GM18861 (cell line): ENCODE data around the gene CEACAM1.
"Not testable (repeated sequence)": the region's sequence is repeated elsewhere in the genome, so short reads cannot be mapped to it uniquely, and the experiment has no call there.

ENCODE experiments used
- ATAC-seq: cut with Tn5 transposase; IDR thresholded peaks from one replicate; pipeline ENCODE4 v1.9.1; 2021; ENCODE audit not compliant: unreplicated experiment

Gene CEACAM1

DNA sequence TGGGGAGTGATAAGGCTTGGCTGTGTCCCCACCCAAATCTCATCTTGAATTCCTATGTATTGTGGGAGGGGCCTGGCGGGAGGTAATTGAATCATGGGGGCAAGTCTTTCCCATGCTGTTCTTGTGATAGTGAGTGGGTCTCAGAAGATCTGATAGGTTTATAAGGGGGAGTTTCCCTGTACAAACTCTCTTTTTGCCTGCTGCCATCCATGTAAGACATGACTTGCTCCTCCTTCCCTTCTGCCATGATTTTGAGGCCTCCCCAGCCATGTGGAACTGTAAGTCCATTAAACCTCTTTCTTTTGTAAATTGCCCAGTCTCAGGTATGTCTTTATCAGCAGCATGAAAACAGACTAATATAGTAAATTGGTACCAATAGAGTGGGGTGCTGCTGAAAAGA is 20.8 kb upstream of the CEACAM1 start:
- not testable (repeated sequence) for ATAC-seq

GRCh38 chr19:42548552-42548951 is 20.3 kb upstream of the CEACAM1 start:
- no peak for ATAC-seq

DNA sequence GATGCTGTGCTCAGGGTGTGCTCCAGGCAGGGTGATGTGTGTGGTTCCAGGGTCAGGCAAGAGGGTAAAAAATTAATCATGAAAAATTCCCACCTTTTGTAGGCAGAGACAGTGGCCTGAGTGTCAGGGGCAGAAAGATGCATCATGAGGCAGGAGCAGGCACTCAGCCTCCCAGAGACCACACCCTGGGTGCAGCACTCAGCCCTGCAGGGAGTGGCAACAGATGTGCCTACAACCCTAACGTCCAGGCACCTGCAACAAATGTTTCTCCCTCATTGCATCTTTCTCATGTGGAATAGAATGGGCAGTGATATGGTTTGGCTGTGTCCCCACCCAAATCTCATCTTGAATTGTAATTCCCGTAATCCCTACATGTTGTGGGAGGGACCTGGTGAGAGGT is 19.6 kb upstream of the CEACAM1 start:
- no peak for ATAC-seq

- no peak for ATAC-seq
Observed at GRCh38 chr19:42546831-42547500, 18.7 kb upstream of the CEACAM1 start.

- no peak for ATAC-seq
Observed at GRCh38 chr19:42544146-42544545, 15.9 kb upstream of the CEACAM1 start.

DNA sequence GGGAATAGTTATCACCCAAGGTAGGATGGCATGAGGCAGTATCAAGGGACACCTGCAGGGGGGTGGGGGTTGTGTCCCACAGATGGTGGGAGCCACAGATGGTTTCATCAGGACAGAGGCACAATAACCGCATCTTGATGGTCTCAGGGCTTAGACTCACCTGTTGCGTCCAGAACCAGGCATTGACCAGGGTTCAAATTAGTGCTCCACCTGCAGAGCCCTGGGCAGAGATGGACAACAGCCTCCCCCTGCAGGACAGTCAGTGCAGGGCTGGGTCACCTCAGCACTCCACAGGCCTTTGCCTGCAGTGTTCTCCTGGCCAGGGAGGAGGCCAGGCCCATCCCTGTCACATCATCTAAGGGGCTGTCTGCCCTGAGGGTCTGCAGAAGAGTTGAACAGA is 14.5 kb upstream of the CEACAM1 start:
- ATAC-seq, result no peak

DNA sequence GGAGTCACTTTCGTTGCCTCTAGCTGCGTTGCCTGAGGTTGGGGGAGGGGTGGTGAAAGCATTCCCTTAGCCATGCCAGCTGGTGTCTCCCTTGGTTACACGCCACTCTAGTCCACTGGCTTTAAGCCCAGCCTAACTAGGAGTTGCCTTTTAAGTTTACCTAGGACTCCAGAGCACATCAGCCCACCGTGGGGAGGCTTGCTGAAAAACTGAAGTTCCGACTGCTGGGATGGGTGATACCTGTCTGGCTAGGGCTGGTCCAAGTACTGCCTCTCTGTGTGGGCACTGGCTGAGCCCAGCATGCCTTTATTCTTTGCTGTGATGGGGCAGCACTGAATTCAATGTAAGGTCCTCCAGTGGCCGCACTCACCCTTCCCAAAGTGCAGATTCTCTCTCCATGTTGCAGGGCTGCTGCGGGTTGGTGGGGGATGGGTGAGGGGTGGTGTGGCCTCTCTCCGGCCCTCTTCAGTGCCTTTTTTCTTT is 11.8 kb upstream of the CEACAM1 start:
- ATAC-seq, result no peak

- ATAC-seq, result no peak
Observed at GRCh38 chr19:42538841-42539709, 10.8 kb upstream of the CEACAM1 start.

DNA sequence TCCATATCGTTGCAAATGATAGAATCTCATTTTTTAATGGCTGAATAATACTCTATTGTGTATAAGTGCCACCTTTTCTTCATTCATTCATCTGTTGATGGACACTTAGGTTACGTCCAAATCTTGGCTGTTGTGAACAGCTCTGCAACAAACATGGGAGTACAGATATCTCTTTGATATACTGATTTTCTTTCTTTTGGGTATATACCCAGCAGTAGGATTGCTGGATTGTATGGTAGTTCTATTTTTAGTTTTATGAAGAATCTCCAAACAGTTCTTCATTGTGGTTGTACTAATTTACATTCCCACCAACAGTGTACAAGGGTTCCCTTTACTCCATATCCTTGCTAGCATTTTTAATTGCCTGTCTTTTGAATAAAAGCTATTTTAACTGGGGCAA is 7.0 kb upstream of the CEACAM1 start:
- not testable (repeated sequence) for ATAC-seq

GRCh38 chr19:42534391-42534790 is 6.1 kb upstream of the CEACAM1 start:
- ATAC-seq, result no peak

GRCh38 chr19:42532891-42533290 is 4.6 kb upstream of the CEACAM1 start:
- ATAC-seq, result no peak

DNA sequence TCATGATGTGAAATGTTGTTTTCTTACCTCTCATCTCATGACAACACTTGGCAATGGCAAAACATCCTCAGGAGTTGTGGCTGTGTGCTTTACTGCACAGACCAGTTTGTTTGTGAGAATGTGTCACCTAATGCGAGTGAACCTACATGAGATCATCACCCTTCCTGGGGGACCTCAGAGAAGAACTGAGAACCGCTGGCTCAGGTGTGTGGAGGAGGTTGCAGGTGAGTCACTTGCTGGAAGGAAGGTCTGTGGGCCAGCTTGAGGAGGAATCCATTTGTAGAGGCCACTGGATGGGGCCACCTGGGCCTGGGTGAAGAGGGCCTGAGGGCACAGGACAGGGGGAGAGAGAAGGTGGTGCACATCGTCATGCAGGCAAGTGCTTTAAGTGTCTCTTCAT is 3.0 kb upstream of the CEACAM1 start:
- no peak for ATAC-seq

GRCh38 chr19:42529248-42529764 is 1.0 kb upstream of the CEACAM1 start:
- ATAC-seq, result no peak

DNA sequence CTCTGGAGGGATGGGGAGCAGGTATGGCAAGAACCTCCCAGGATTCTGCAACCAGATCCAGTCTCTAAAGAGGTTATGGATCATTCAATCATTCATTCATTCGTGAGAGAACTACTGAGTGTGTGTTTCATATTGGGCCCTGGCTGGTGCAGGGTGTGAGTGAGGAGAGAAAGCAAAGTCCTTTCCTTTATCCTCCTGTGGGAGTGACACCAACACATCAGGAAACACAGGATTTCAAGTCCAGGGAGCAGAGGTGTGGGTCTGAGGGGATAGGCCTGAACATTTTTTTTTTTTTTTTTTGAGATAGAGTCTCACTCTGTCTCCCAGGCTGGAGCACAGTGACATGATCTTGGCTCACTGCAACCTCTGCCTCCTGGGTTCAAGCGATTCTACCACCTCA is 3.3 kb downstream of the CEACAM1 start:
- ATAC-seq, result no peak

DNA sequence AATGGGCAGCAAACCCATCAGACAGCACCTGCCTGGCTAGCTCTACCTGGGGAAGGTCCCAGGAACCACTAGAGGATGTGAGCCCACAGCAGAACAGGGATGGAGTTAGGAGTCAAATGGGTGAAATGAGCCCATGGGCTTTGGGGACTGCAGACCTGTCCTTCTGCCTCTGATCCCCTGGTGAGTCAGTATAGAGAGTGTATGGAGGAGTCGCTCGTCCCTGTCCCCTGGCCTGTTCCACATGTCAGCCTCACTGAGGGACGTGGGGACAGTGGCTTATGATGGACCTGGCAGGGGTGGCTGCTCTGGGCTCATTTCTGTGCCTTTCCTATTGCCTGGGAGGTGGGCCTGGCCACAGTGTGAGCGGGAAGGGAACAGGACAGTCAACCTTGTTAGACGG is 4.0 kb downstream of the CEACAM1 start:
- no peak for ATAC-seq

DNA sequence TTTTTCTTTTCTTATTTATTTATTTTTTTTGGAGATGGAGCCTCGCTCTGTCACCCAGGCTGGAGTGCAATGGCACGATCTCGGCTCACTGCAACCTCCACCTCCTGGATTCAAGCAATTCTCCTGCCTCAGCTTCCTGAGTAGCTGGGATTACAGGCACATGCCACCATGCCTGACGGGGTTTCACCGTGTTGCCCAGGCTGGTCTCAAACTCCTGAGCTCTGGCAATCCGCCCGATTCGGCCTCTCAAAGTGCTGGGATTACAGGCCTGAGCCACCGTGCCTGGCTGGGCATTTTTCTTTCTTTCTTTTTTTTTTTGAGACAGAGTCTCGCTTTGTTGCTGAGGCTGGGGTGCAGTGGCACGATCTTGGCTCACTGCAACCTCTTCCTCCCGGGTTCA is 6.0 kb downstream of the CEACAM1 start:
- ATAC-seq, result not testable (repeated sequence)

DNA sequence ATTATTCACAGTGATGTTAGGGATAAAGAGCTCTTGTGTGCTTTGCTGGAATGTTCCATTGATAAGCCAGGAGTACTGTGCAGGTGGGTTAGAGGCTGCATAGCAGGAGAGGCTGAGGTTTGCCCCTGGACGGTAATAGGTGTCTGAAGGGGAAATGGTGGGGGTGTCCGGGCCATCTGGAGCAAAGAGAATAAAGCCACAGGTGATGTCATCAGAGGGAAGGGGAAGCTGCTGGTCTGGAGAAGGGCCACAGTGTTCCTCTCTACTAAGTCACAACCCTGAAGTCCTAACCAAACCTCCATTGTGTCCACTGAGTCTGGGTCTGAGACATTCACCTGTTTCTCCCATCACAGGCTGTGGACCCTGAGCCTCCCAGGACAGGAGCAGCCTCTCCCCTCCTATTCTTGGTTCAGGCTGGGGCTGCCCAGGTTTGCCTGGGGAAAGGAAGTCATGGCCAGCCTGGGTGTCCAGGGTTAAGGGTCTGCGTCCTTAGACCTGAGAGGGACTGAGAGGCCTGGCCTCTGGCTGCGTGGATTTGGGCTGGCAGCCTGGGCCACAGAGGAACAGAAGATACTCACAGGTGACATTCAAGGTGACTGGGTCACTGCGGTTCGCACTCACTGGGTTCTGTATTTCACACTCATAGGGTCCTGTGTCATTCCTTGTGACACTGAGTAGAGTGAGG is 6.8 kb downstream of the CEACAM1 start:
- no peak for ATAC-seq

DNA sequence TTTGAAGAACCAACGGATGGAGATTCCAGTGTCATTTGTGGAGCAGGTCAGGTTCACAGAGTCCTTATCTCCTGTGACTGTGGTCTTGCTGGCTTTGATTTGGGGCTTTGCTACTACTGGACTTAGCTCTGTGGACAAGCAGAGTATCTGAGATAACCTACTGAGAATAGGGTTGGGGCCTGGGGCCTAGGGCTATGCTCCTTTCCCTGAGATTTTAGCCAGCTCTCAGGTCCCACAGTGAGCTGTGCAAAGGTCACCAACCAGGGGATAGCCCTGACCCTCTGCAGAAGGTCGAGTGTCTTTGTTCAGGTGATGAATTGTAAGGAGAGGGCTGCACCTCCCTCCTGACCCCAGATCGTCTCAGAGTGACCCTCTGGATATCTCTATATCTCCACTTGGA is 9.2 kb downstream of the CEACAM1 start:
- ATAC-seq, result no peak

DNA sequence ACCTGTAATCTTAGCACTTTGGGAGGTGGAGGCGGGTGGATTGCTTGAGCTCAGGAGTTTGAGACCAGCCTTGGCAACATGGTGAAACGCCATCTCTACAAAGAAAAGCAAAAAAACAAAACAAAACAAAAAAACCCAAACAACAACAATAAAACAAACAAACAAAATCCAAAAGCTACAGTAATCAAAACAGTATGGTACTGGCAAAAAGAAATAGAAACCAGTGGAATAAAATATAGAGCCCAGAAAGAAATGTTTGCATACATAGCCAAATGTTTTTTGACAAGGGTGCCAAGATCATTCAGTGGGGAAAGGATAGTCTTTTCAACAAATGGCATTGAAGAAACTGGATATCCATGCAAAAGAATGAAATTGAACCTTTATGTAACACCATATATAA is 11.5 kb downstream of the CEACAM1 start:
- no peak for ATAC-seq

- no peak for ATAC-seq
Observed at GRCh38 chr19:42515241-42515832, 12.9 kb downstream of the CEACAM1 start.

- no peak for ATAC-seq
Observed at GRCh38 chr19:42514449-42514848, 13.8 kb downstream of the CEACAM1 start.
